CD14-positive monocyte (primary cell): ENCODE results near the gene RXFP3. TPM values are rescaled to one million over a fixed set of nuclear protein-coding genes. Genes with fewer than 3 reads are reported as not detected.
A peak's percentile ranks its signal among the peaks of the same experiment; 100 is the strongest.

Experiments used
- DNase-seq, 3 donors: peaks; one replicate each; pipeline ENCODE4 v3.0.0-alpha.2; 2011 to 2022
- H2AFZ ChIP-seq: 2 replicates; pipeline ENCODE4 v1.6.0; 2012; ENCODE audit warnings: mild to moderate bottlenecking, low read depth, low read length, inconsistent platforms; ENCODE audit not compliant: insufficient read depth, poor library complexity, severe bottlenecking
- H3K27ac ChIP-seq, 2 donors: 1 replicate in 1 of 2; 2 replicates in 1 of 2; pipeline ENCODE4 v1.5.1; 2012 to 2013; ENCODE audit warnings: low read length in 2 of 2, control low read depth in 1 of 2, inconsistent platforms in 1 of 2, low read depth in 1 of 2, mild to moderate bottlenecking in 1 of 2
- H3K27me3 ChIP-seq, 2 donors: one replicate each; pipeline versions ENCODE4 v1.6.0 to v1.6.1; 2011 to 2013; ENCODE audit warnings: low read length in 2 of 2; ENCODE audit not compliant: control insufficient read depth in 2 of 2, insufficient read depth in 2 of 2
- H3K36me3 ChIP-seq, 2 donors: replicated peaks in 1 of 2; 1 replicate in 1 of 2; 2 replicates in 1 of 2; pipeline versions ENCODE4 v1.5.1 to v1.6.1; 2012 to 2013; ENCODE audit warnings: low read length in 2 of 2, control low read depth in 1 of 2, inconsistent platforms in 1 of 2, mild to moderate bottlenecking in 1 of 2; ENCODE audit not compliant: insufficient read depth in 2 of 2, control insufficient read depth in 1 of 2
- H3K4me1 ChIP-seq, 2 donors: 1 replicate in 1 of 2; 2 replicates in 1 of 2; pipeline versions ENCODE4 v1.5.1 to v1.6.1; 2012 to 2013; ENCODE audit warnings: low read length in 2 of 2, control low read depth in 1 of 2, inconsistent platforms in 1 of 2, mild to moderate bottlenecking in 1 of 2, moderate library complexity in 1 of 2; ENCODE audit not compliant: insufficient read depth in 2 of 2, control insufficient read depth in 1 of 2
- H3K4me2 ChIP-seq: replicated peaks from 2 replicates; pipeline ENCODE3; 2012; ENCODE audit warnings: low read length, moderate library complexity, mild to moderate bottlenecking; ENCODE audit not compliant: poor library complexity, severe bottlenecking; ENCODE audit errors: extremely low read depth
- H3K4me3 ChIP-seq, 3 experiments: fragments of 200-600 bp in 1 of 3; sonication (generic) in 1 of 3; replicated peaks in 1 of 3; 1 replicate in 2 of 3; 2 replicates in 1 of 3; pipeline ENCODE4 v1.5.1; 2011 to 2013; ENCODE audit warnings: low read length in 3 of 3, mild to moderate bottlenecking in 3 of 3, control low read depth in 2 of 3, low read depth in 2 of 3, inconsistent platforms in 1 of 3, moderate library complexity in 1 of 3
- H3K79me2 ChIP-seq: 2 replicates; pipeline ENCODE4 v1.6.0; 2012; ENCODE audit warnings: mild to moderate bottlenecking, control low read depth, inconsistent platforms, low read length, moderate library complexity; ENCODE audit not compliant: insufficient read depth
- H3K9ac ChIP-seq: 2 replicates; pipeline ENCODE4 v1.6.0; 2017; ENCODE audit warnings: low read length, mild to moderate bottlenecking; ENCODE audit not compliant: insufficient read depth, poor library complexity, severe bottlenecking
- H3K9me3 ChIP-seq, 2 donors: replicated peaks in 1 of 2; 1 replicate in 1 of 2; 2 replicates in 1 of 2; pipeline versions ENCODE4 v1.5.1 to v1.6.1; 2012 to 2013; ENCODE audit warnings: low read length in 2 of 2, control low read depth in 1 of 2; ENCODE audit not compliant: control insufficient read depth in 1 of 2, insufficient read depth in 1 of 2
- H4K20me1 ChIP-seq: 2 replicates; pipeline ENCODE4 v1.6.0; 2012; ENCODE audit warnings: mild to moderate bottlenecking, low read length, control low read depth, moderate library complexity; ENCODE audit not compliant: insufficient read depth
- H3K27ac Mint-ChIP-seq, 7 donors: one replicate each; pipeline ENCODE4 v1.8.0; 2020; ENCODE audit warnings: mild to moderate bottlenecking in 7 of 7, mixed read lengths in 7 of 7, moderate library complexity in 6 of 7, inconsistent platforms in 2 of 7
- H3K27me3 Mint-ChIP-seq, 3 donors: one replicate each; pipeline ENCODE4 v1.8.0; 2021 to 2022; ENCODE audit warnings: low read depth in 3 of 3, mild to moderate bottlenecking in 3 of 3, mixed read lengths in 3 of 3, moderate library complexity in 3 of 3, inconsistent platforms in 1 of 3
- H3K36me3 Mint-ChIP-seq, 2 donors: one replicate each; pipeline ENCODE4 v1.8.0; 2020; ENCODE audit warnings: mixed read lengths in 2 of 2, inconsistent platforms in 1 of 2, mild to moderate bottlenecking in 1 of 2
- H3K4me1 Mint-ChIP-seq: one replicate; pipeline ENCODE4 v1.8.0; 2020; ENCODE audit warnings: mild to moderate bottlenecking, mixed read lengths
- H3K4me3 Mint-ChIP-seq, 2 donors: one replicate each; pipeline ENCODE4 v1.8.0; 2020; ENCODE audit warnings: mild to moderate bottlenecking in 2 of 2, mixed read lengths in 2 of 2, moderate library complexity in 1 of 2
- H3K9me3 Mint-ChIP-seq, 7 donors: one replicate each; pipeline ENCODE4 v1.8.0; 2020 to 2022; ENCODE audit warnings: mixed read lengths in 7 of 7, mild to moderate bottlenecking in 6 of 7, moderate library complexity in 6 of 7, inconsistent platforms in 2 of 7
- CTCF ChIP-seq: fragments of 200-600 bp; IDR thresholded peaks from one replicate; pipeline ENCODE4 v1.8.0; 2022; ENCODE audit warnings: antibody characterized with exemption, mild to moderate bottlenecking
- WGBS: methylation state at CpG from one replicate; pipeline ENCODE4 v1.1.5; 2013; ENCODE audit warnings: missing lambda C conversion rate; ENCODE audit not compliant: insufficient coverage; 5-methylcytosine and 5-hydroxymethylcytosine counted together
- intact Hi-C, 2 donors: fragments of 100-400 bp; cut with micrococcal nuclease; formaldehyde crosslinking; loops; one replicate each; pipeline versions ENCODE4 v1.15.0 to v1.15.1; 2023
- polyA plus RNA-seq, 3 donors: library from polyadenylated mRNA; depleted of rRNA in 1 of 3; unstranded in 2 of 3; stranded (reverse) in 1 of 3; fragments of 300-500 nt in 2 of 3; fragments of >200 nt in 1 of 3; fragmentation: Illumina TruSeq in 2 of 3; gene quantifications; 1 replicate in 2 of 3; 2 replicates in 1 of 3; pipeline ENCODE4 v1.2.3, GENCODE V29; 2012 to 2021

Gene RXFP3
- polyA plus RNA-seq, 3 donors, result not detected

- no peak for DNase-seq
- Histone ChIP-seq H3K4me1 (no peaks in the 10 kb centered on the region), H4K20me1 (no peaks in the 10 kb centered on the region), H3K9me3 (no peaks in the 10 kb centered on the region), H3K4me2 (no peak overlapping the region), H3K79me2 (no peaks in the 10 kb centered on the region), H3K4me3 (no peak overlapping the region), H3K27me3 (peaks cover 18 to 56% of the 10 kb centered on the region in 2 donors), H2AFZ (no peak overlapping the region), H3K36me3 (no peaks in the 10 kb centered on the region), H3K9ac (no peak overlapping the region), H3K27ac (no peak overlapping the region)
- 33% methylated on average over 13 of the region's 15 CpGs for WGBS
- Mint-ChIP-seq H3K4me3 (peak overlapping the region in 1 of 2 donors; percentile 77), H3K27ac (no peak overlapping the region), H3K4me1 (peaks cover 5% of the 10 kb centered on the region), H3K36me3 (no peaks in the 10 kb centered on the region), H3K9me3 (peaks cover 0 to 26% (median 9%) of the 10 kb centered on the region in 7 donors), H3K27me3 (peaks cover 47 to 66% (median 56%) of the 10 kb centered on the region in 3 donors)
- TF ChIP-seq CTCF, result no peak
- intact Hi-C loops, result loop anchor here in 1 of 2 donors (5.0 kb wide), 1 partner anchor 502 kb away; no protein-coding TSS in a partner anchor
These were observed 2.7 kb downstream of the RXFP3 start for GRCh38 chr5:33938881-33939280.

GRCh38 chr5:33939556-33940262, 3.5 kb downstream of the RXFP3 start:
- H3K27me3 Mint-ChIP-seq, result peaks cover 47 to 64% (median 53%) of the 10 kb centered on the region in 3 donors
- intact Hi-C loops, result loop anchor here in 1 of 2 donors (5.0 kb wide), 1 partner anchor 502 kb away; no protein-coding TSS in a partner anchor
- 79% methylated on average over 3 of the region's 8 CpGs for WGBS

More at GRCh38 chr5:33939556-33940262, 3.5 kb downstream of the RXFP3 start:
- Histone ChIP-seq H3K4me3 (no peak overlapping the region), H3K9me3 (no peaks in the 10 kb centered on the region), H2AFZ (no peak overlapping the region), H3K4me1 (no peaks in the 10 kb centered on the region), H3K36me3 (no peaks in the 10 kb centered on the region), H3K9ac (no peak overlapping the region), H3K79me2 (no peaks in the 10 kb centered on the region), H3K27ac (no peak overlapping the region), H3K4me2 (no peak overlapping the region), H4K20me1 (no peaks in the 10 kb centered on the region), H3K27me3 (peaks cover 18 to 56% of the 10 kb centered on the region in 2 donors)
- no peak overlapping the region for H3K4me3 Mint-ChIP-seq
- no peaks in the 10 kb centered on the region for H3K36me3 Mint-ChIP-seq
- H3K9me3 Mint-ChIP-seq, result peaks cover 0 to 26% (median 9%) of the 10 kb centered on the region in 7 donors
- H3K27ac Mint-ChIP-seq, result no peak overlapping the region
- no peak for TF ChIP-seq CTCF
- peaks cover 5% of the 10 kb centered on the region for H3K4me1 Mint-ChIP-seq
- DNase-seq, result no peak
